GM19023 (cell line): ENCODE measurements around the gene NCKAP5L.

Experiments
- ATAC-seq: cut with Tn5 transposase; IDR thresholded peaks from one replicate; pipeline ENCODE4 v1.9.1; 2021; ENCODE audit warnings: mild to moderate bottlenecking, moderate library complexity; ENCODE audit not compliant: unreplicated experiment

Gene NCKAP5L

GRCh38 chr12:49825971-49826421 is 2.2 kb downstream of the NCKAP5L start:
- ATAC-seq, result no peak

GRCh38 chr12:49825360-49825970 is 2.7 kb downstream of the NCKAP5L start:
- ATAC-seq, result no peak

- ATAC-seq, result no peak
Observed at GRCh38 chr12:49824895-49825294, 3.3 kb downstream of the NCKAP5L start.

- no peak for ATAC-seq
Observed at GRCh38 chr12:49824416-49824815, 3.8 kb downstream of the NCKAP5L start.

DNA sequence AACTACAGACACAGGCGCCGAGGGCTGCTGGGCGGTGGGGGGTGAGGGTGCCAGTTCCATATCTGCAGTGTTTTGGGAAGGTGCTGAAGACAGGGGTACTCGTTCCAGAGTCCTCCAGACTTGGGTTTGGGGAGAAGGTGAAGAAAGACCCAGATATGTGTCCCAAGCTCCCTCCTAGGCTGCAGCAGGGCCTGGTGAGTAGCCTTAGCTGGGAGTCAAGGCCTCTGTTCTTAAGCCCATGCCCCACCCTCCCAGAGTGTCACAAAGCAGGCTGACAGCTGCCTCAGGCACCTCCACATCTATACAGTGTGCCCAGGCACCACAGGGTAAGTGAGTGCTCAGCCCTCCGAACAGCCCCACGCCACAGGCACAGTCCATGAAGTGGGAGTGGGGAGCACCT is 4.3 kb downstream of the NCKAP5L start:
- no peak for ATAC-seq

DNA sequence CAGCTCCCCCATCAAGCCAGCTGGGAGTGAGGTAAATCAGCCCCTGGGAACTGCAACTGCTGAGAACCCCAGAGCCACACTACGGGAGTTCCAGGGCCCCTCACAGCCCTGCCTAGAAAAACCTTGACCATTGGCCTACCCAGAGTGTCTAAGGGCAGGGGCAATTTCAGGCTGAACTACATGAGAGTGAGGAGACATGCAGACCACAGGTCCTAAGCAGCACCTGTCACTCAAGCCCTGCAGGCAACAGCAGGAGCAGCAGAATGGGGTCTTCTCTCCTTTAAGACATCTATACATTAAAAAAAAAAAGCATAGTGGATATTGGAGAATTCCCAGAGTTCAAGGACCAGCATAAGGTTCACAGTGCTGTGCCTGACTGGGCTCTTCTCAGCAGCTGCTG is 4.9 kb downstream of the NCKAP5L start:
- no peak for ATAC-seq

DNA sequence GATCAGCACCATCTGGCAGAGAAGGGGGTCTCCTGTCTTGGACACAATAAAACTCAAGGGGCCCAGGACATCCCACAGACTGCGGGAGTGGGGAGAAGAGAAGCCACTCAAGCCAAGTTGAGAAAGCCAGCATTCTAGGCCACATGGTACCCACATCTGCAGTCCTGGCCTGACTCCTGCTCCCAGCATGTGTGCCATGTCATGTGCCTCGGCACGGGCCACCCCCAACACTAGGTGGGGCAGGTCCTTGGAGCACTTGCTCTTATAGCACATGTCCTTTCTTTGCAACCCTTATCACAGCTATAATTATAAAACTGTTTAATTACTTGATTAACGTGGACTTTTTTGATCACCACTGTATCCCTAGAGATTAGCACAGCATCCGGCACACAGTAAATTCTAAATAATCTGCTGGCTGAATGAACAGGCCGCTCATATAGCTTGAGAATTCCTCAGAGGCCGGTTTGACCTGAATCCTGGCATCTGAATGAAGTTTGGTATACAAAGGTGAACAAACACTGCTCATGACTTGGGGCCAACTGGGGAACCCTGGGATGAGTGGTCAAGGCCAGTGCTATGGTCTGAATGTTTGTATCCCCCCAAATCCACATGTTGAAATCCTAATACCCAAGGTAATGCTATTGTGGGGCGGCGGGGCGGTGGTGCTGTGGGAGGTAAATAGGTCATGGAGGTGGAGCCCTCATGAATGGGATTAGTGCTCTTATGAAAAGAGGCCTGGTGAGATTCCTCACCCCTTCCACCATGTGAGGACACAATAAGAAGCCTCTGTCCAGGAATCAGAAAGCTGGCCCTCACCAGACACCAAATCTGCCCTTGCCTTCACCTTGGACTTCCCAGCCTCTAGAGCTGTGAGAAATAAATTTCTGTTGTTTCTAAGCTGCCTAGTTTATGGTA is 6.6 kb downstream of the NCKAP5L start:
- ATAC-seq, result no peak

DNA sequence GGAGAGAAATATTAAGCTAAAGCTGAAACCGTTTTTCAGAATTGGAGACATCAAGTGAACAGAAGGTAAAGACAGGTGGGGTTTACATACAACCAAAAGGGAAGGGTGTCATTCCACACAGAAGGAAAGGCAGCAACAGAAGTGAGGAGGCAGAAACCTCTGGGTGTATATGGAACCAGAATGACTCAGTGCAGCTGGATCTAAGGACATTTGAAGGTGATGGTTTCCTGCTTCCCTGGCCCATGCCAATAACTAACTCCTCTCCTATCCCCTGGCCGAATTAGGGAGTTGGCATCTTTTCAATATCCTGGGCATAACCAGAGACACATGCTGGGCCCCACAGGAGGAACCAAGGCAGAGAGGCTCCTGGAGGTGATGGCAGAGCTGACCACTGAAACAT is 8.4 kb downstream of the NCKAP5L start:
- no peak for ATAC-seq

DNA sequence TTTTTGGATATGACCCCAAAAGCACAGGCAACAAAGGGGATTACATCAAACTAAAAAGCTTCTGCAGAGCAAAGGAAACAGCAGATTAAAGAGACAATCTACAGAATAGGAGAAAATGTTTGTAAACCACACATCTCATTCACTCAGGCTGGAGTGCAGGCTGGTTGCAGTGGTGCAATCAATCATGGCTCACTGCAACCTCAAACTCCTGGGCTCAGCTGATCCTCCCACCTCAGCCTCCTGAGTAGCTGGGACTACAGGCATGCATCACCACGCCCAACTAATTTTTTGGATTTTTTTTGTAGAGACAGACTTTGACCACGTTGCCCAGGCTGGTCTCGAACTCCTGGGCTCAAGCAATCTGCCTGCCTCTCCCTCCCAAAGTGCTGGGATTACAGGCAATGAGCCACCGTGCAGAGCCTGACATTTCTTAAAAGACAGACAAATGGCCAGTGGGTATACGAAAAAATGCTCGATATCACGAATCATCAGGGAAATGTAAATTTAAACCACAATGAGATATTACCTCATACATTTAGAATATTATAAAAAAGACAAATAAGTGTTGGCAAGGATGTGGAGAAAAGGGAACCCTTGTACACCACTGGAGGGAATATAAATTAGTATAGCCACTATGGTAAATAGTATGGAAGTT is 9.8 kb downstream of the NCKAP5L start:
- no peak for ATAC-seq

GRCh38 chr12:49813131-49813530 is 15.1 kb downstream of the NCKAP5L start:
- ATAC-seq, result no peak

- ATAC-seq, result no peak
Observed at GRCh38 chr12:49811961-49812401, 16.2 kb downstream of the NCKAP5L start.

GRCh38 chr12:49811136-49811535 is 17.1 kb downstream of the NCKAP5L start:
- no peak for ATAC-seq

DNA sequence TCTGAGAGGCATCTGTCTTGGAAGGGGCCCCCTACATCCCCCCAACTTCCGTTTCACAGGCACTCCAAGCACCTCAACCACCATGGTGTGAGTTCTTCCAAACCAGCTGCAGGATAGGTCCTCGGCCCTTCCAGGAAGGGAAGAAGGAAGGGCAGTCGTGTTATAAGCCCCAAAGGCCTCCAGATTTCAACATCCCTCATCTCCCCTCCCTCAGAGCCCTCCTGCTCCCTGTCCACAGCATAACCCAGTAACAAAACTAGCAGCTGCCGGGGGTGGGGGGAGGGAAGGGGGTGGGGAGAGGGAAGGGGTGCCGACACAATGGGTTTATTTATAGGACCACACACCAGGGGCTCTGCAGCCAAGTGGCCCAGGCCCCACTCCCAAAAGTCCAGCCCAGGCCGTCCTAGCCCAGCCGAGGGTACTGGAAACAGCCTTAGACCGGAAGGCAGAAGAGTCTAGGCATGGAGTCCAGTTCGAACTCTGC is 18.3 kb downstream of the NCKAP5L start:
- ATAC-seq, result no peak

DNA sequence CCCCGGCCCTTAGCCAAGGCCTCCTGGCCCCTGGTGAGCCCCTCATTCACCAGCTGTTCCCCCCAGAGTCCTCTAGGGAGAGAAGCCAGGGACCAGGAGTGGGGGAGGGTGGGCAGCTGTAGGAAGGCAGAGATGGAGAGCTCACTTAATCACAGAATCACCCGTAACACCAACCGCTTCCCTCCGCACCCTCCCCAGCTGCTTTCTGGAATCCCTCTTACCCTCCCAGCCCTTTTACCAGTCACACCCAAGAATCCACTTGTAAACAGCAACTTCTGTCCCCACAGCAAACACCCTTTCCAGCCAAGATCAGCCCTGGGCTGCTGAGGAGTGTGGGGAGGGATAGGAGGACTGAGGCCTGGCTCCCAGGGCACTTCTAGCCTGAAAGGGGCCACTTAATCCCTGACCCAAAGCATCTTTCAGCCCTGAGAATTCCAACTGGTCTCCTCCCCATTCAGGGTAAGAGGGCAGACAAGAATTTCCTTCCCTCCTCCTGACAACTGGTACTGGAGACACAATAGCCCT is 18.8 kb downstream of the NCKAP5L start:
- no peak for ATAC-seq

- no peak for ATAC-seq
Observed at GRCh38 chr12:49808686-49809380, 19.4 kb downstream of the NCKAP5L start.

GRCh38 chr12:49807991-49808580 is 20.1 kb downstream of the NCKAP5L start:
- no peak for ATAC-seq

GRCh38 chr12:49806877-49807276 is 21.3 kb downstream of the NCKAP5L start:
- no peak for ATAC-seq

DNA sequence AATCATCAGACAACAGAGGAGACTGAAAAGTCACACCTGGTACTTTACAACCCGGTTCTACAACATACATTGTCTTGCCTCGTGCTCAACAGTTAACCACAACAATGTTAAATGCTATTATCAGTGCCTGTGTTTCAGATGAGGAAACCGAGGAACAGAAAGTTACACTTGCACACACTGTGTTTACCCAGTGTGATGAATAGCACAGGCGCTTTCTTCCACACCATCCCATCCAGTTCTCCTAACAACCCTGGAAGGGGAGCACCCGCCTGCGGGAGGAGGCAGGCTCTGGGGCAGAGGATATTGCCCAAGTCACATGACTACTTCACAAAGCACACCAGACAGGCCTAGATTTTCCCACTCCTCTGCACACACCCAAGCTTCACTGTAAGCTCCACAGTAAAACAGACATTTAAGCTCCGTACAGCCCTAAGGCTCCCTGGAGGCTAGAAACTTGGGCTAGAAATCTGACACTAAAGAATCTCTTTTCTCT is 21.8 kb downstream of the NCKAP5L start:
- ATAC-seq, result no peak

DNA sequence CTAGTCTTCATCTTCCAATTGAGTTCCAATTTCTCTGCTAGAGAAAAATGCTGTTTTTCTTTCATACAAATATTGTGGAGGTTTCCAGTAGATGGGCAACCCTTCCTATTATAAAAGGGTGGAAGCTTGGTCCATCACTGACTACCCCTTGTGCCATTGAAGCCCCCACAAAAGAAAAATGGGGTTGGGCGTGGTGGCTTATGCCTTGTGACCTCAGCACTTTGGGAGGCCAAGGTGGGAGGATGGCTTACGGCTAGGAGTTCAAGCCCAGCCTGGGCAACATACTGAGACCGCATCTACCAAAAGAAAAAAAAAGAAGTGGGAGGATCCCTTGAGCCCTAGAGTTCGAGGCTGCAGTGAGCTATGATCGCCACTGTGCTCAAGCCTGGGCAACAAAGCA is 22.8 kb downstream of the NCKAP5L start:
- ATAC-seq, result no peak

GRCh38 chr12:49804821-49805220 is 23.4 kb downstream of the NCKAP5L start:
- no peak for ATAC-seq
